Measurements from ENCODE around the gene ZRANB3.

- TF ChIP-seq SP1 (IDR thresholded peaks at IDR 0.05; ENCODE audit: low read depth) = no peak
- no peak for TF ChIP-seq JUND (IDR thresholded peaks at IDR 0.05)
- TF ChIP-seq, protein P1, sequence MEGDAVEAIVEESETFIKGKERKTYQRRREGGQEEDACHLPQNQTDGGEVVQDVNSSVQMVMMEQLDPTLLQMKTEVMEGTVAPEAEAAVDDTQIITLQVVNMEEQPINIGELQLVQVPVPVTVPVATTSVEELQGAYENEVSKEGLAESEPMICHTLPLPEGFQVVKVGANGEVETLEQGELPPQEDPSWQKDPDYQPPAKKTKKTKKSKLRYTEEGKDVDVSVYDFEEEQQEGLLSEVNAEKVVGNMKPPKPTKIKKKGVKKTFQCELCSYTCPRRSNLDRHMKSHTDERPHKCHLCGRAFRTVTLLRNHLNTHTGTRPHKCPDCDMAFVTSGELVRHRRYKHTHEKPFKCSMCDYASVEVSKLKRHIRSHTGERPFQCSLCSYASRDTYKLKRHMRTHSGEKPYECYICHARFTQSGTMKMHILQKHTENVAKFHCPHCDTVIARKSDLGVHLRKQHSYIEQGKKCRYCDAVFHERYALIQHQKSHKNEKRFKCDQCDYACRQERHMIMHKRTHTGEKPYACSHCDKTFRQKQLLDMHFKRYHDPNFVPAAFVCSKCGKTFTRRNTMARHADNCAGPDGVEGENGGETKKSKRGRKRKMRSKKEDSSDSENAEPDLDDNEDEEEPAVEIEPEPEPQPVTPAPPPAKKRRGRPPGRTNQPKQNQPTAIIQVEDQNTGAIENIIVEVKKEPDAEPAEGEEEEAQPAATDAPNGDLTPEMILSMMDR (IDR thresholded peaks at IDR 0.05 in 2 of 3, conservative IDR thresholded peaks at IDR 0.05 in 1 of 3; ENCODE audit: borderline replicate concordance in 1 of 3, insufficient read depth in 1 of 3, low read depth in 2 of 3, low read length in 2 of 3) = no peak
- TF ChIP-seq EZH2phosphoT487 (IDR thresholded peaks at IDR 0.05; ENCODE audit: borderline replicate concordance) = no peak
- TF ChIP-seq POLR2A (IDR thresholded peaks at IDR 0.05; ENCODE audit: borderline replicate concordance, extremely low read depth, insufficient read depth, insufficient read length) = no peak
- no peak for TF ChIP-seq TCF7L2 (IDR thresholded peaks at IDR 0.05; ENCODE audit: borderline replicate concordance, extremely low read depth, insufficient read depth, insufficient read length)
- no peak for TF ChIP-seq CEBPB (IDR thresholded peaks at IDR 0.05; ENCODE audit: low read depth)
- no peak for TF ChIP-seq ZNF274 (IDR thresholded peaks at IDR 0.05; ENCODE audit: low read depth, low read length)
Measured at GRCh38 chr2:135485441-135485840, 45.6 kb downstream of the ZRANB3 start.

Data from HCT116 (cell line).